ENCODE data around the gene CYREN.
"Not testable (repeated sequence)": the region's sequence is repeated elsewhere in the genome, so short reads cannot be mapped to it uniquely, and the experiment has no call there.

CYREN gene

GRCh38 chr7:135177028-135177696 is 6.7 kb upstream of the CYREN start:
- DNase-seq (ENCODE audit: low read depth, low spot score): no peak

GRCh38 chr7:135175931-135176330 is 5.4 kb upstream of the CYREN start:
- no peak for DNase-seq (ENCODE audit: low read depth, low spot score)

GRCh38 chr7:135174941-135175340 is 4.4 kb upstream of the CYREN start:
- DNase-seq (ENCODE audit: low read depth, low spot score): no peak

GRCh38 chr7:135173916-135174315 is 3.4 kb upstream of the CYREN start:
- DNase-seq (ENCODE audit: low read depth, low spot score): not testable (repeated sequence)

- not testable (repeated sequence) for DNase-seq (ENCODE audit: low read depth, low spot score)
Measured at GRCh38 chr7:135171581-135172291, 1.2 kb upstream of the CYREN start.

- DNase-seq (ENCODE audit: low read depth, low spot score): not testable (repeated sequence)
Measured at GRCh38 chr7:135170998-135171481, 533 bp upstream of the CYREN start.

- DNase-seq (ENCODE audit: low read depth, low spot score): no peak
Measured at GRCh38 chr7:135169964-135170273, 588 bp downstream of the CYREN start.

- no peak for DNase-seq (ENCODE audit: low read depth, low spot score)
Measured at GRCh38 chr7:135169141-135169963, 1.2 kb downstream of the CYREN start.

GRCh38 chr7:135168489-135169140 is 1.9 kb downstream of the CYREN start:
- DNase-seq (ENCODE audit: low read depth, low spot score): no peak

- no peak for DNase-seq (ENCODE audit: low read depth, low spot score)
Measured at GRCh38 chr7:135168001-135168400, 2.5 kb downstream of the CYREN start.

GRCh38 chr7:135167365-135167917 is 3.1 kb downstream of the CYREN start:
- DNase-seq (ENCODE audit: low read depth, low spot score): no peak

GRCh38 chr7:135166338-135166990 is 4.0 kb downstream of the CYREN start:
- no peak for DNase-seq (ENCODE audit: low read depth, low spot score)

GRCh38 chr7:135165862-135166261 is 4.6 kb downstream of the CYREN start:
- DNase-seq (ENCODE audit: low read depth, low spot score): no peak

GRCh38 chr7:135164357-135165061 is 6.0 kb downstream of the CYREN start:
- no peak for DNase-seq (ENCODE audit: low read depth, low spot score)

- DNase-seq (ENCODE audit: low read depth, low spot score): no peak
Measured at GRCh38 chr7:135162382-135163001, 8.0 kb downstream of the CYREN start.

- DNase-seq (ENCODE audit: low read depth, low spot score): no peak
Measured at GRCh38 chr7:135161669-135162068, 8.8 kb downstream of the CYREN start.

GRCh38 chr7:135160858-135161653 is 9.5 kb downstream of the CYREN start:
- DNase-seq (ENCODE audit: low read depth, low spot score): no peak

GRCh38 chr7:135160098-135160857 is 10.2 kb downstream of the CYREN start:
- DNase-seq (ENCODE audit: low read depth, low spot score): no peak
